A673 (cell line): ENCODE data around the gene TBXAS1. TPM values are rescaled to one million over a fixed set of nuclear protein-coding genes. Genes with fewer than 3 reads are reported as not detected.

Experiments used
- BruUV-seq: library from RNA; stranded (reverse); fragments of 400-500 nt; replicated peaks from 2 replicates; lab custom pipeline; 2021; lab: Mats Ljungman, UMichigan
- CTCF ChIA-PET: fragments of 300-600 bp; sonication (Branson Sonifier 250); formaldehyde crosslinking; loops from one replicate; lab custom pipeline; 2022; ENCODE audit warnings: antibody characterized with exemption; lab: Charles Lee
- POLR2A ChIA-PET: fragments of 300-600 bp; sonication (Branson Sonifier 250); formaldehyde crosslinking; loops from one replicate; lab custom pipeline; 2022; ENCODE audit warnings: antibody characterized with exemption; ENCODE audit not compliant: low non-redundant PET; lab: Charles Lee
- DNase-seq: peaks from one replicate; pipeline ENCODE4 v3.0.0-alpha.2; 2015; ENCODE audit warnings: low spot score
- H3K27ac ChIP-seq: fragments of 200-600 bp; sonication (generic); 2 replicates; pipeline ENCODE4 v1.5.1; 2016; ENCODE audit warnings: mixed run types, low read depth, mild to moderate bottlenecking, mixed read lengths, antibody characterized with exemption, low read length; ENCODE audit not compliant: poor library complexity, severe bottlenecking
- H3K27me3 ChIP-seq: fragments of 200-600 bp; sonication (generic); replicated peaks from 2 replicates; pipeline ENCODE4 v1.6.1; 2017; ENCODE audit warnings: mixed run types, low read depth, mild to moderate bottlenecking, mixed read lengths, antibody characterized with exemption, low read length; ENCODE audit not compliant: insufficient read depth, poor library complexity
- H3K36me3 ChIP-seq: fragments of 200-600 bp; sonication (generic); 2 replicates; pipeline ENCODE4 v1.6.1; 2016; ENCODE audit warnings: mixed run types, mild to moderate bottlenecking, mixed read lengths, antibody characterized with exemption, low read length; ENCODE audit not compliant: insufficient read depth, poor library complexity, severe bottlenecking
- H3K4me1 ChIP-seq: fragments of 200-600 bp; sonication (generic); 2 replicates; pipeline ENCODE4 v1.6.1; 2017; ENCODE audit warnings: mixed run types, mild to moderate bottlenecking, mixed read lengths, antibody characterized with exemption, low read length; ENCODE audit not compliant: insufficient read depth, poor library complexity, severe bottlenecking
- H3K4me3 ChIP-seq: fragments of 200-600 bp; sonication (generic); 2 replicates; pipeline ENCODE4 v1.5.1; 2016; ENCODE audit warnings: low read depth, mixed run types, mild to moderate bottlenecking, mixed read lengths, low read length; ENCODE audit not compliant: poor library complexity, severe bottlenecking
- H3K9me3 ChIP-seq: fragments of 200-600 bp; sonication (generic); 2 replicates; pipeline ENCODE4 v1.6.1; 2016; ENCODE audit warnings: mixed run types, low read depth, mild to moderate bottlenecking, mixed read lengths, antibody characterized with exemption, low read length; ENCODE audit not compliant: poor library complexity, severe bottlenecking
- EZH2 ChIP-seq: fragments of 200-600 bp; sonication (generic); IDR thresholded peaks from 2 replicates; pipeline ENCODE4 v1.6.1; 2017; ENCODE audit warnings: borderline replicate concordance, low read depth, mild to moderate bottlenecking, mixed read lengths, antibody characterized with exemption, low read length; ENCODE audit not compliant: poor library complexity, severe bottlenecking
- intact Hi-C: fragments of 100-400 bp; cut with micrococcal nuclease; formaldehyde crosslinking; loops from one replicate; pipeline ENCODE4 v1.10.0; 2022; ENCODE audit not compliant: unreplicated experiment
- total RNA-seq: library from RNA; stranded (reverse); gene quantifications from 2 replicates; pipeline ENCODE4 v1.2.3, GENCODE V29; 2021
- TF ChIP-seq, protein P1 (sequence below): fragments of 300-800, 200-600 bp; sonication (generic); conservative IDR thresholded peaks from 2 replicates; pipeline ENCODE4 v1.5.1; 2017; ENCODE audit warnings: low read depth, mild to moderate bottlenecking, antibody characterized with exemption, low read length, moderate library complexity, mixed read lengths

Gene TBXAS1
- total RNA-seq, 1 experiment from 2014 or later: 2.5 TPM

DNA sequence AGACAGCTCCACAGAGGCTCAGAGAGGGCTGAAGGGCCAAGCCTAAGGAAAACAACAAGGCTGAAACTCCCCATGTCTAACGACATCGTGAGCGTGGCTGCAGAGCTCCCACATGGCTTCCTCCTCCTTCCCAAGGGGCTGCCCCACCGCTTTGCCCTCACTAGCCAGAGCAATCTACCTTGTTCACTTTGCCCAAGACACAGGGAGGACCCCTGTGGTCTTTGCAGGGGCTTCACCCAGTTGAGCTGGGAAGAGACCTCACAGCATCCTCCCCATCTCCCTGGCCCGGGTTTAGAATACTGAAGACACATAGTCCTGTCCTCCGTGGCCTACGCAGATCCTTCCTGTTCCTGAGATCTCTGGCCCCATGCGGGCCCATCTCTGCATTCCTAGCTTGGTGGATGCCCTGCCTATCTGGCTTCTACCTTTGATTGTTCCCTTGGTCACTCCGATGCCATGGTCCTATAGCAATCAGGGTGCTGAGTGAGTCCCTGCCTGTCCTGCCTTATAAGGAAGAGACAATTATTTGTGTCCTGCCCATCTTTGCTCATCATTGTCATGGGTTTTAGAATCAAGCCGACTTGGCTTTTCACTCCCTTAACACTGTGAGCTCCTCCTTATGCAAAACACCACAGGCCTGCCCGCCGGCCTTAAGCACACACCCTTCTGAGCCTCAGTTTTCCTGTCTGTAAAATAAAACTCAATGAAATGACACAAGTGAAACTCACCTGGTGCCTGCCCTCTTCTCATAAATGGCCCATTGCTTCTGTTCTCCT is 160.5 kb downstream of the TBXAS1 start:
- H3K4me3 ChIP-seq: no peak overlapping the region
- H3K27me3 ChIP-seq: no peaks in the 10 kb centered on the region
- no peaks in the 10 kb centered on the region for H3K36me3 ChIP-seq
- no peak overlapping the region for H3K27ac ChIP-seq
- intact Hi-C loops: no loop called here
- no TSS peak for BruUV-seq
- no peak for DNase-seq
- no peaks in the 10 kb centered on the region for H3K4me1 ChIP-seq
- ChIA-PET POLR2A (no interaction called here), CTCF (no interaction called here)
- TF ChIP-seq EZH2: no peak
- TF ChIP-seq, protein P1, sequence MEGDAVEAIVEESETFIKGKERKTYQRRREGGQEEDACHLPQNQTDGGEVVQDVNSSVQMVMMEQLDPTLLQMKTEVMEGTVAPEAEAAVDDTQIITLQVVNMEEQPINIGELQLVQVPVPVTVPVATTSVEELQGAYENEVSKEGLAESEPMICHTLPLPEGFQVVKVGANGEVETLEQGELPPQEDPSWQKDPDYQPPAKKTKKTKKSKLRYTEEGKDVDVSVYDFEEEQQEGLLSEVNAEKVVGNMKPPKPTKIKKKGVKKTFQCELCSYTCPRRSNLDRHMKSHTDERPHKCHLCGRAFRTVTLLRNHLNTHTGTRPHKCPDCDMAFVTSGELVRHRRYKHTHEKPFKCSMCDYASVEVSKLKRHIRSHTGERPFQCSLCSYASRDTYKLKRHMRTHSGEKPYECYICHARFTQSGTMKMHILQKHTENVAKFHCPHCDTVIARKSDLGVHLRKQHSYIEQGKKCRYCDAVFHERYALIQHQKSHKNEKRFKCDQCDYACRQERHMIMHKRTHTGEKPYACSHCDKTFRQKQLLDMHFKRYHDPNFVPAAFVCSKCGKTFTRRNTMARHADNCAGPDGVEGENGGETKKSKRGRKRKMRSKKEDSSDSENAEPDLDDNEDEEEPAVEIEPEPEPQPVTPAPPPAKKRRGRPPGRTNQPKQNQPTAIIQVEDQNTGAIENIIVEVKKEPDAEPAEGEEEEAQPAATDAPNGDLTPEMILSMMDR: no peak
- H3K9me3 ChIP-seq: no peaks in the 10 kb centered on the region

DNA sequence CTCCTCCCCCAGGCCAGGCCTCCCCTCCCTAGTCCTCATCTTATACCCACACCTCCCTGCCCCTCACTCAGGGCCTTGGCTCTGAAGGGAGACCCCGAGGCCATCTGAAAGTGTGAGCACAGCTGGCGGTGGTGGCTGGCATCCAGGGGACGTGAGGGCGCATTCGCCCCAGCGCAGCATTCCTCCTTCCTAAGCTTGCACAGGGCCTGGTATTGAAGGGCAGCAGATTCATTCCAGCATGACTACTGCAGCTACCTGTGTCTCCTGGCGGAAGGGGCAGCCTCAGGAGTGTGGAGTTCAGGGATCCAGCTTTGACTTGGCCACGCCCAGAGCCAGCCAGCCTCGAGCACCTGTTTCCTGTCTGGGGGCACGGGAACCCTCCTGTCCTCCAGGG is 161.1 kb downstream of the TBXAS1 start:
- H3K4me1 ChIP-seq: no peaks in the 10 kb centered on the region
- no peaks in the 10 kb centered on the region for H3K27me3 ChIP-seq
- no peak overlapping the region for H3K27ac ChIP-seq
- intact Hi-C loops: no loop called here
- no peaks in the 10 kb centered on the region for H3K9me3 ChIP-seq
- TF ChIP-seq EZH2: no peak
- TF ChIP-seq, protein P1: no peak
- CTCF ChIA-PET: no interaction called here
- BruUV-seq: no TSS peak
- no peak for DNase-seq
- no peaks in the 10 kb centered on the region for H3K36me3 ChIP-seq
- POLR2A ChIA-PET: no interaction called here
- no peak overlapping the region for H3K4me3 ChIP-seq

DNA sequence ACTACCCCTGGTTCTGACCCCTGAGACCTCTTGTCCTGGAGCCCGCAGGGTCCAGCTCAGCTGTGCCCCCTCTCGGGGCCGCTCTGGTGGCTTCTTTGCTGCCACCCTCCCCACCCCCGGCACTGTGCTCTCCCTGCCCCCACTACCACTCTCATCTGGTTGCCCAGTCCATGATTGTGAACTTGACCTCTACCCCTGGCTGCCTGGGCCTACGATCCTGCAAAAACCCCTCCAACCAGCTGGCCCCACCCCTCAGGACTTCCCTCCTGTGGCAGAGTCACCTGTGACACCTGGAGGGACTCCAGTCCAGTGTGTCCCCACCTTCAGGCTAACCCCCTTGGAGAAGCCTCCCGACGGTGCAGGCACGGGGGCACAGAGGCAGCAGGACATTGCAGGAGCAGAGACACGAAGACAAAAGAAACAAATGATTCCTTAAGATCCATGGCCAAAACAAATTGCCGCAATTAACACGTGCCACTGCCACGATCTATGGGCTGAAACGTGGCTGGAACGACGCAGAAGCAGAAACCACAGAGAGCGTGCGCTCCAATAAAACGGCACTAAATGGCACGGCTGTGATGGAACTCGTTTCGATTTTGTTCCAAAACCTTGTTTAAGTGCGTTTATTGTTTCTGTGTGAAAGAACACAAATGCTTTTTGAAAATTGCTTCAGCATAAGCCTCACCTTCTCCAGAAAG is 161.7 kb downstream of the TBXAS1 start:
- intact Hi-C loops: no loop called here
- Histone ChIP-seq H3K27me3 (no peaks in the 10 kb centered on the region), H3K4me1 (no peaks in the 10 kb centered on the region), H3K4me3 (no peak overlapping the region), H3K9me3 (no peaks in the 10 kb centered on the region), H3K27ac (no peak overlapping the region), H3K36me3 (no peaks in the 10 kb centered on the region)
- TF ChIP-seq, protein P1: no peak
- TF ChIP-seq EZH2: no peak
- ChIA-PET CTCF (no interaction called here), POLR2A (no interaction called here)
- DNase-seq: no peak
- BruUV-seq: no TSS peak
